Measurements from ENCODE around the gene TOGARAM2.
"Not testable (repeated sequence)": the region's sequence is repeated elsewhere in the genome, so short reads cannot be mapped to it uniquely, and the experiment has no call there.

Gene TOGARAM2

DNA sequence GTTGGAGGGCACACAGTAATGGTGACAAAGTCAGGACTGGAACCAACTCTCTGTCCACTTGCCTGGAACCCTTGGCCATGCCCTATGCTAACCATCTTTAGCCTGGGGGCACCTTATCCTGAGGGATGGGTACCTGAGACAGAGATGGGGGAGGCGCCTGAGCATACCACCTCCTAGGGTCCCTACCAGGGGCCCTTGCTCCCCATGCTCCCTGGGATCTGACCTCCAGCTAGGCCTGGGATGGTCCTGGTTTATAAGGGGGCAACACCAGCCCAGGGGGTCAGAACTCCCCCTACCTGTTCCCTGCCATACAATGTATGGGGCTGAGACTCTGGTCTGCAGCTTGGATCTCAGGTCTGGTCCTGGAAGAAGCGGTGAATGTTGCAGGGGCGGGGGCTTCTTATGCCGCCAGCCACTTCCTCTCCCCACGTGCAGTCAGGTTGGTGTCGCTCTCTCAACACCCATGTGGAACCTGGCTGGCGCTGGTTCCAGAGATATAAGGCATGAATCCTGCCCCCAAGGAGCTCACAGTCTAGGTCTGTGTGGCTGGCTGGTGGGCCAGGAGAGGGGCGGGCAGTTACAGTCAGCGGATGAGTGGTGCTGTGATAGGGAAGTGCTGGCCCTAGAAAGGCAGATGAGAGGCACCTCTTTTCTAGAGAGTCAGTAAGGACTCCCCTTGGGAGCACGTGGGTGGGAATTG lies 3.8 kb upstream of the TOGARAM2 start:
- DNase-seq, result no peak

DNA sequence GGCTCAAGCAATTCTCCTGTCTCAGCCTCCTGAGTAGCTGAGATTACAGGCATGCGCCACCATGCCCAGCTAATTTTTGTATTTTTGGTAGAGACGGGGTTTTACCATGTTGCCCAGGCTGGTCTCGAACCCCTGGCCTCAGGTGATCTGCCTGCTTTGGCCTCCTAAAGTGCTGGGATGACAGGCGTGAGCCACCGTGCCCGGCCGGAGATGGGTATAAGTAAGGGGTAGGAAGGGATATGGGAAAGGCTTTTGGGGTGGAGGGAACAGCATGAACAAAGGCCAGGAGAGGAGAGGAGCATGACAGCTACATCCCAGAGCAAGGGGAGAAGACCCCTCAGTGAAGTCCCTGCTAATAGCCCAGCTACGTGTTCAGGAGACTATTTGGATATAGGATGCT lies 3.1 kb upstream of the TOGARAM2 start:
- DNase-seq, result not testable (repeated sequence)

DNA sequence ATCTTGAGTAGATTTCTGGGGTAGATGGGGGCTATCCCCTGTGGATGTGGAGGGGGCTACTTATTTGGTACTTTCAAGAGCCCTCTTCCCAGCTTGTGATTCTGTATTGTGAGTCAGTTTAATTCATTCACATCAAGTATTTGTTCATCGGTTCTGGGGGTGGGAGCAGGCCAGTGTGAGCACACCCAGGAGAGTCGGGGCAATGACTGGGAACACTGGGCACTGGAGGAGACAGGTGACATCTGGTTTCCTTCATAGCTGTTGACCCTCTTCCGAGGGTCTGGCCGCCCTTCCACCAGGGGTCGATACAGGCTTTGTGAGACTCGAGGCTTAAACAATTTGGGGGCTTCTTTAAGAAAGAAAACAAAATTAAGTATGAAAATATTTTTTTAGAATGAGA lies 2.5 kb upstream of the TOGARAM2 start:
- no peak for DNase-seq

DNA sequence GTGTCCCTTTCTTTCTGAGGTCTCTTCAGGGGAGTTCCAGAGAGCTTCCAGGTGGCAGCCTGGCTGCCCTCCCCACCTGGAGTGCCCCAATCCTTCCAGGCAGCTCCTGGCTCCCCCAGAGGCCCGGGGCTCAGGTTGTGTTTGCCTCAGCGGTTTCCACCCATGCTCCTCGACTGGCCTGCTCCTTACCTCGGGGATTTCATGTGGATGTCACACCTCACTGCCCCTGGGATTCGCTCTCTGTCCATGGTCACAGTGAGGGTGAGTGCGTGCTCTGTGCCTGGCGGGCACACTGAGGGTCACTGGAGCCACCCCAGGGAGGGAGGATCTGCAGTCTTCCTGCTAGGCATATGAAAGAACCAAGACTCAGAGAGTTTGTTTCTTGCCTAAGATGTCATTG lies 2.1 kb upstream of the TOGARAM2 start:
- no peak for DNase-seq

DNA sequence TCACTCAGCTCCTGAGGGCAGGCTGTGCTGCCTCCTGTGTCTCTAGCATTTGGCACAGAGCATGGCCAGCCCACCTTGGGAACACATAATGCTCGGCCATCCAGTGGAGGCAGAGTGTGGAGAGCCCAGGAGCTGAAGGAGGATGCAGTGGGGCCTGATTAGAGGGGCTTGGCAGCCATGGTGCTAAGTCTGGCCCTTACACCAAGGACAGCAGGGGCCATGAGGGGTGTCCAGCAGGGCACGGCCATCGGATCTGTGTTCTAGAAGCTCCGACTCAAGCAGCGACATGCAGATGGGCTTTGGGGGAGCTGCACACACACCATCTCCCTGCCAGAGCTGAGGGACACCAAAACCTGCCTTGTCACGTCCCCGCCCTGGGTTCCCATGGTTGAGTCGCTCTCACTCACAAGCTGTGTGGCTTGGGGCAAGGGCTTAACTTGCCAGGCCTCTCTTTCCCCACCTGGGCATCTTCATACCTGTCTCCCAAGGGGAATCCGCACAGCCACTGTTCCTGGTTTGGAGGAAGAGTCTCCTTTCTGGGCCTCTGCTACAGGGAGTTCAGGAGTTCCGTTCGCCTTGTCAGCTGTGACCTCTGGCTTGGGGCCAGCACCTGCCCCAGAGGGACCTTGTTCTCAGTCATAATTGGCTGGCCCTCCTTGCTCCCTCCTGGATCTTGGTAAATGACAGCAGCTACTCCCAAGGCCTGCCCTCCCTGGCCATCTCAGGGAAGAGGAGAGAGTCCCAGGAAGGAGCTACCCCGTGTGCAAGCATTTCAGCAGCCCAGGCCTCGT lies 1.3 kb upstream of the TOGARAM2 start:
- no peak for DNase-seq

DNA sequence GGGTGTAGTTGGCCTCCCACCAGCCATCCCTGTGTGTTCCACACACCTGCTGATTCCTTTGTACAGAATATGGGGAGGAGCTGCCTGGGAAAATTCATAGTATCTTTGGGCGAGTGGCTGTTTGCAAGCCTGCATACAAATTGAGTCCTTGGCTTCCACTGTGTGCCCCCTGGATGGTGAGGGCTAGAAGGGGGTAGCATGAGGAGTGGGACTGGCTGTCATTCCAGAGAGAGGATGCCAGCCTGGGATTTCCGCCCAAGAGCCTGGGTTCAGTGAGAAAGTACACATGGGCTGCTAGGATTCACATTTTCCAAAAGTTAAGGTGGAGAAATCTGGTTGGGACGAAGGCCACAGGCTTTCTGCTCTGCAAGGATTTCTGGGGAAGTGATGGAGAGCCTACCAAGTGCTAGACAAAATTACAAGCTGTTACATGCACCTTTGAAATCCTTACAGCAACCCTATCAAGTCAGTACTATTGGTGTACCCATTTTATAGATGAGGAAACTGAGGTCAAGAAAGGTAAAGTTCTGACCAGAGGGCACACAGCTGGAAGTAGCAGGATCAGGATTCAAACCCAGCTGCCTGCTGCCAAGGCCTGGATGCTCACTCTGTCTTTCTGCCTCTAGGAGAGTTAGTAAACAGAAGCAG lies 606 bp upstream of the TOGARAM2 start:
- DNase-seq, result no peak

DNA sequence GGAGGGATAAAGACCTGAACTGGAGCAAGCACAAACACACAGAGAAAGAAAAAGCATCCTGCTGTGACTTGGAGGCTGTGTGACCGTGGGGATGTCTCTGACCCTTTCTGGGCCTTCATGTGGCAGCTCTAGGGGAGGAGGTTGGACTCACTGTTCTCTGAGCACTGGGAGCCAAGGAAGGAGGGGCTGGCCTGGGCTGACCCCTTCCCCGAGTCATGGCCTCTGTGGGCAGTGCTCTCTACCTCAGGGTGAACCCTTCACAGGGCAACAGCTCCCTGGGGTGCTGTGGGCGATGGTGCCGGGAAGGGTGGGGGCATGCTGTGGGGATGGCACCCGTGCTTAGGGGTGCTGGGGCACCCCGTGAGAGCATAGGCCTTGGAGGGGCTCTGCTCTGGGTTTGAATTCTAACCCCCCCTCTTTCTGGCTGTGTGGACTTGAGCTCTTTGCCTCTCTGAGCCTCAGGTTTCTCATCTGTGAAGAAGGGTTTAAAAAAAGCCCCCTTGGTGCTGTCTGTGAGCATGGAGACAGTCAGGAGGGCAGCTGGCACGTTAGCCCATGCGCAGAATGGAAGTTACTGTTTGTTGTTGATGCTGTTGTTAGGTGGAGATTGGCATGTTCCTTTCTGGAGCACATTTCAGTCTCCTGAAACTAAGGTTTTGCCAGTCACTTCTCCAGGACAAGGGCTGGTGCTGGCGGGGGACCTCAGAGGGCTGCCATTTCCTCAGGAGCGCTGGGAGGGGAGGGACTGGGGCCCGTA lies 700 bp downstream of the TOGARAM2 start:
- no peak for DNase-seq

DNA sequence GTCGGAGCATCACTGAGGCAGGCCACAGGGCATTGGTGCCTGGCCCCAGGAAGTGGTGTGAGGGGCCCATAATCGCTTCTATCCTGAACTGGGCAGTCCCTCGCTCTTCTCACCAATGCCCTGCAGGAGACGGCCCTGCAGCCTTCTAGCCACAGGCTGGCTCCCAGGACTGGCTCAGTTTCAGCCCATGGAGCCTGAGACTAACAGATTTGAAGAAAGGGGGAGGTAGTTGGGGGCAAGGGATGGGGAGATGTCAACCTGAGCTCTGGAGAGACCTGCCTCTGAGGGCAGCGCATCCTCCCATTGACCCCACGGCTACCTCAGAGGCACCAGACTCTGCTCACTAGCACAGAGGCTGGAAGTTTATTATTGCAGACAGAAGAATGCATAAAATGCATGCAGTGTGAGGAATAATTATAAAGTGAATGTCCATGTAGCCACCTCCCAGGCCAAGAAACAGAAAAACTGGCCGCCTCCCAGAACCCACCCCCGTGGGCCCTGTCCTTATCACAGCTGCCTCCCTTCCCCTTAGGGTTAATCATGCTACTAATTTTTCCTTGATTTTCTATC lies 1.4 kb downstream of the TOGARAM2 start:
- no peak for DNase-seq

DNA sequence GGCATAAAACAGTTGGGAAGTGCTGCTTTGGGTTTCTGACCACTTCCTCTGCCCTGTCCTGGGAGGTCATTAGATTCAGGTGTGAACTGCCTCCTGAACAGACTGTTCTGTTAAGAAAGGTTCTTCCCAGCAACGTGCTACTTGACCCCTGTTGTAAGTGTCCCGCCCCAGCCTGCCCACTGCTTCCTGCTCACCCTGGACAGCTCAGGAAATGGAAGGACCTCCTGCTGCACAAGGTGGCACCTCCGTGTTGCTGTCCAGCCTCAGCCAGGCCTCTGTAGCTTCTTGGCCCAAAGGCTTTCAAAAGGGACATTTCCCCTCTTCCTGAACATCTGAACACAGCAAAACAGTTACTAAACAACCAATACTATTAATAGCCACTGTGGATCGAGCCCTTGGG lies 5.3 kb downstream of the TOGARAM2 start:
- no peak for DNase-seq

DNA sequence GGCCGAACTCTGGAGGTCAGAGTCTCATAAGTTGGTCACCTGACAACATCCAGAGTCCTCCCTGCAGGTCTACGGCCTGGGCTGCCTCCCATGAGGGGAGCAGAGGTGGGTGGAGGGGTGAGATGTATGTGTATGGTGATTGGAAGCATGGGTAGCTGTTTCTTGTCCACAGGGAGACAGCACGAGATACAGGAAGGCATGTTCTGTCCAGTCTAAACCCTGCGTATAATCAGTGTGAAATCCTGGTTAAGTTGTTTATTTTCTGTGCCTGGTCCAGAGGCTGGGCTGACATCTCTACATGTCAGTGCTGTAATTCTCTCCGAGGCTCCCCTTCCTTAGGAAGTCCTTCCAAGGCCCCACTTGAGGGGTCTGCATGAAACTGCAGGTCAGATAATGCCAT lies 8.9 kb downstream of the TOGARAM2 start:
- DNase-seq, result no peak

DNA sequence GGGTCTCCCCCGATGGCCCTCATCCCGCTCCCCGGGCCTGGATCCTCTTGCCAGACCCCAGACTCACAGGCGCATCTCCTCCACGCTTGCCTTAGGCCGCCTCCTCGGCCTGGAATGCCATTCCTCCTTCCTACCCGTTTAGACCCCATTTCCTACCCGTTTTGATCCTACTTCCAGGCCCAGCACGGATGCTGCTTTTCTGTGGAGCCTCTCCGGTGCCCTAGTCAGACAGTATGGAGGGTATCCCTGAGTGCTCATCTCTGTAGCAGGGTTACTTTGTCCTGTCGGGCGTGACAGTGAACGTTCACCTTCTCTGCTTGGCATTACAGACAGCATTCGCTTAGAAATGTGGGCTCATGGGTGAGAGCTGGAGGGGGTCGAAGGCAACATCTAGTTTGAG lies 9.3 kb downstream of the TOGARAM2 start:
- DNase-seq, result no peak

DNA sequence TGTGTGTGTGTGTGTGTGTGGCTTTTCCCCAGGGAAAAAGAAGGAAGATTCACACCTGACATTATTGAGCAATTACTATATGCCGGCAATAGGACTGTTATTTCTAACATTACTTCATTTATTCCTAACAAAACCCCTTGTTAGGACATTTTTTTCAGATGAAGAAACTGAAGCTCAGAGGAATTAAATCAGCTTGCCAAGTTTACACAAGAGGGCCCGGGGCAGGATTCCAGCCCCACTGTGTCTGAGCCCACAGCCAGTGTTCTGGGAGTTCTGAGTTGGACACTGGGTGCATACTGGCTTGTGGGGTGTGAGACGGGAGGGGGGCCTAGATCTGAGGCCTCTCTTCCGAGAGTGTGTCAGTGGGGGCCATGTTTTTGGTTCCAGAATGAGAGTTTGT lies 9.9 kb downstream of the TOGARAM2 start:
- no peak for DNase-seq

DNA sequence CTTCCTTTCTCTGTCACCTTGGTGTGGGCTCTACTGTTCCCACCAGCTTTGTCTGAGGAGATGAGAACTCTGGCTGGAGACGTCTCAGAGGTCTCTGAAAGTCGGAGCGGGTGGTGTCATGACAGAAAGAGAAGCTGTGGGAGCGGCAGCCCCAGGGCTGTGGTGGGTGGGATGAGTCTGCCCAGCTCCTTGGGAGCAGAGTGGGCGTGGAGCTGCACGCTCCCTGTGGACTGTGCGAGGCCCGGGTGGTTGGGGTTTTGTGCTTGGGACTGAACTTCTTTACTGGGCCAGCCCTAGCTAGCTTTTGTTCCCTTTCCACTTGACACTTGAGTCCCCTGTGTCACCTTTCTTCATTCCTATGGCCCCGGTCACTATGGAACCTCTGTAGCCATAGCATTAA lies 10.4 kb downstream of the TOGARAM2 start:
- DNase-seq, result no peak

DNA sequence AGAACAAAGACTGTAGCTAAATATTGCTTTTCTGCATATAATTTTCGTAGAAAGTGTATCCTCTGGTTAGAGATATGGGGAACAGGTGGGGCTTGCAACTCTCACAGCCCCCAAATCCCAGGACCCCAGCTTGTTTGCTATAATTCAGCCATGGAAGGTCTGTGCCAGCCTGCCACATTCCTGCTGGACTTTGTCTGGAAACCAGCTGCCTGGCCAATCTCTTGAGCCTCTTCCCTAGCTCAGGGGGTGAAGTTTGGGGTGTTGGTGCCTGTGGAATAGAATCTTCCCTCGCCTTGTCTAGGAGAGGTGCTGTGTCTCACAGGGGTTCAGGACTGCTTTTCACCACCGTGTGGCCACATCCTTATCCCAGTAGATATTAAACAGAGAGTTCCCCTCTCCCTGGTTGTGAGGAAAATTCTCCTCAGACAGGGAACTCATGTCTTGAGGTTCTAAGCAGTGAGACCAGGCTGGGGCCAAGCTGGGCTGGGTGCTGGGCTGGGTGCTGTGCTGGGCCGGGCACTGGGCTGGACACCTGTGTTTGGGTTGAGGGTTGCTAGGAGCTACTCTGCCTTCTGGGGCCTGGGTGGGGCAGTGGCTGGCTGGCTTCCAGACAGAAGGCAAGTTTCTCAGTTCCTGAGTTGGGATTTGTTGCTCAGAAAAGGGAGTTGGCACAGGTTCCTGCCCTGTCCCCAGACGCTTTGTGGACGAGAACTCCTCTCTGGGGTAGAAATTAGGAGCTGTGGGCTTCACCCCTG lies 12.3 kb downstream of the TOGARAM2 start:
- no peak for DNase-seq

DNA sequence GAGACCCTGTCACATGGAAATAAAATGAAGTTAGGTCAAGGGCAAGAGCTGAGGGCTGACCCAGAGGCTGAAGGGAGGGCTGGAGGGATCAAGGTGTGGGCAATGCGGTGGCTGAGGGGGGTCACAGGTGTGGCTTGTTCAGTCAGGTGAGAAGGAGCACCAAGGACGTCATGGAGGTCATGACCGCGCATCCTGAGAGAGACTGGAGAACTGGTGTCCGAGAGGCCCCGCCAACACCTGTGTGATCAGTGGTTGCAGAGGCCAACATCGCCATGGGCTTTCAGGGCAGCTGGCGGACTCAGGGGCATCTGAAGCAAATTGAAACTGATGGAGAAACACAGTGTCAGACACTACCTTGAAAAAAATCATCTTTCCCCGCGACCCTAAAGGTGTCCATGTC lies 13.0 kb downstream of the TOGARAM2 start:
- DNase-seq, result no peak

DNA sequence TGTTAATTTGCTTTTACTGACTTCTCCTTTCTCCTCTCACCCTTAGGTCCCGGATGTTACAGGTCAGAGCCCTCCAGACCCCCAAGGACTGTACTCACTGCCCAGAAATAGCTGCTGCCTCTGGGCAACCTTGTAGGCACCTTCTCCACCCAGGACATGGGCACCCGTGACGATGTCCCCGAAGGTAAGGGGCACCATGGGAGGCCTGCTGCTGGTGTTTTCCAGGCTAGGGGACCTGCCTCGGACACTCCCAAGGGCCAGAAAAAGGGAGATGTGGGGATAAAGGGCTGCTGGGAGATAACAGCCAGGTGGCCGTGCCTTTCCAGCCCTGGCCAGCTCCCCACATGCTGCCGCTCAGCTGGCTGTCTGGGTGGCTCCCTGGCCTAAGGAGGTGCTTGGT lies 13.6 kb downstream of the TOGARAM2 start:
- no peak for DNase-seq

DNA sequence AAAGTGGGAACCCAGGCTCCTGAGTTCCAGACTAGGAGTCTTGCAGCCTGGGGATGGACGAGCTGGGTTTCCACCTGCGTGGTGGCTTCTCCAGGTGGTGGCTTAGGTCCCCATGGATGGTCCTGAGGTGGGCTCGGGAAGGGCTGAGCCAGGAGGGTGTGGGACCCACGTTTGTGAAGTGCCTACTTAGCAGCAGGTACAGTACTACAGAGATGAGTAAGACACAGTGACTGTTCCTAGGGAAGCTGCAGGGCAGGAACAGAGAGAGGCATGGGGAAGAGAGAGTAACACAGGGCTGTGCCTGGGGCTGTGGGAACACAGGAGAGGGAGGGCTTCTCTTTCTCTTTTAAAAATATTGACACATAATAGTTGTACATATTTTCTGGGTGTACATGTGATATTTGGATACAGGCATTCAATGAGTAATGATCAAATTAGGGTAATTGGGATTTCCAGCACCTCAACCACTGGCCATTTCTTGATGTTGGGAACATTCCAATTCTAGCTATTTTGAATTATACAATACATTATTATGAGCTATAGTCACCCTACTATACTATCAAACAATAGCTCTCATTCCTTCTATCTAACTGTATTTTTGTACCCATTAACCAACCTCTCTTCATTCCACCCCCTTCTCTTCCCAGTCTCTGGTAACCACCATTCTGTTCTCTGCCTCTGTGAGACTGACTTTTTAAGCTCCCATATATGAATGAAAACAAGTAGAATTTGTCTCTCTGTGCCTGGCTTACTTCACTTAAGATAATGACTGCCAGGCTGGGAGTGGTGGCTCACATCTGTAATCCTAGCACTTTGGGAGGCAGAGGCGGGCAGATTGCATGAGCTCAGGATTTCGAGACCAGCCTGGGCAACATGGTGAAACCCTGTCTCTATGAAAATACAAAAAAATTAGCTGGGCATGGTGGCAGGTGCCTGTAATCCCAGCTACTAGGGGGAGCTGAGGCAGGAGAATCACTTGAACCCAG lies 15.0 kb downstream of the TOGARAM2 start:
- no peak for DNase-seq

DNA sequence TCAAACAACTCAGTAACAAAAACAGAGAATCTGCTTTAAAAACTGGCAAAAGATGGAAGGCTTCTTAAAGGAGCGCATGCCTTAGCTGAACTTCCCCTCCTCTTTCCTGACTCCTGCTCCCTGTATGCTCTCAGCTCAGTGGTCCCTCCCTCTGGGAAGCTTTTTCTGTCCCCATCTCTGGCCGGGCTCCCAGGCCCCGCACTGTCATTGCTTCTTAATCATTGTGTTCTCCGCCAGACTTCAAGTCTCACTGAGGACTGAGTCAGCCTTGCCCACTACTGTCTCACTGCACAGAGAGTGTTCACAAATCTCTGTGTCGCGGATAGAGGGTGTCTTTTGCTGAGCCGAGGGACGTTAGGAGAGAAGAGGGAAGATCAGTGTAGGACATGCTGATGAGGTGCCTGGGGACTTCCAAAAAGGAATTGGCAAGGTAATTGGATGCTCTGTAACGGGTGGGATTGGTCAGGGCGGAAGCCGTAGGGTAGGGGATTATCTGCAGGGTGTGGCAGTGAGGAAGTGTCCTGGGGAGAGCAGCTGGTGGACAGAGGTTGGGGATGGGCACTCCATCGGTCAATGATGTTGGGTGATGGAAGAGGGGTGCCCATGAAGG lies 16.2 kb downstream of the TOGARAM2 start:
- DNase-seq, result no peak

DNA sequence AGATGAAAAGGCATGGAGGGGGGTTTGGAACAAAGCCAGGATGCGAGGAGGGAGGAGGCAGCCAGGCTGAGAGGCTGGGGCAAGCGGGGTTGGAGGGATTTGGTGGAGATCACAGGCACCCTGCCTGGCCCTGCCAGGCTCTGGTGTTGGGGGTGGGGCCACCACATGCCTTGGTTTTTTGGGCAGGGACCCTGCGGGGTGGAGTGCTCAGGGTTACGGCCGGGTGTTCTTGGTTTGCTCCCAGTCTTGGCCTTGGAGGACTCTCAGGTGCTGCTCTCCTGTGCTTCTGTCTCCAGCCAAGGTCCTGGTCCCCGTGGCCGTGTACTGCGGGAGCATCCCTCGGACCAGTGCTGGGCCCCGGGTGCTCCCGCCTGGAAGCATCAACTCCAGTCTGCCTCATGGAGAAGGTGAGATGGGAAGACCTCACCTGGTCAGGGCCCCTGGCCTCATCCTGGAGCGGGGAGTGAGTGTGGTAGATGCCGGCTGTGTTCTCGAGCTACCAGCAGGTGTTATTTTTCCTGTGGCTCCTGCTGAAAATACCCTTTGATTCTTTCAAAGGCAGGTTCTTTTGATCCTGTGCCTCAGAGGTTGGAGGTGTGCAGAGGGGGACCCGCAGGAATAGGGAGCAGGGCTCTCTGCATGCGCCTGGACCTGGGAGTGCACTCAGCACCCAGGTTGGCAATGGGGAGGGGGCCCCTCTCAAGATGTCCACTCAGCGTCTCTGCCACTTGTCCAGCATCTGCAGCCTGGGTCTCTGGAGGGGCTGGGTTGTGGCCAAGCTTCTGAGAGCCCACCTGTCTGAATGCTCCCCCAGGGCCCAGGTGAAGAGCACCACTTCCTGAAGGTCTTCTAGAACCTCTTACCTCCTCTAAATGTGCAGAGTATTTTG lies 17.0 kb downstream of the TOGARAM2 start:
- no peak for DNase-seq
